NCI-H2196 (cell line): ENCODE measurements around the gene WNT9B.

Source experiments
- DNase-seq: peaks from one replicate; lab custom pipeline; 2025; ENCODE audit not compliant: unreplicated experiment; lab: John Stamatoyannopoulos, UW

Gene WNT9B

GRCh38 chr17:46879101-46879500, 27.7 kb downstream of the WNT9B start:
- DNase-seq, result no peak

DNA sequence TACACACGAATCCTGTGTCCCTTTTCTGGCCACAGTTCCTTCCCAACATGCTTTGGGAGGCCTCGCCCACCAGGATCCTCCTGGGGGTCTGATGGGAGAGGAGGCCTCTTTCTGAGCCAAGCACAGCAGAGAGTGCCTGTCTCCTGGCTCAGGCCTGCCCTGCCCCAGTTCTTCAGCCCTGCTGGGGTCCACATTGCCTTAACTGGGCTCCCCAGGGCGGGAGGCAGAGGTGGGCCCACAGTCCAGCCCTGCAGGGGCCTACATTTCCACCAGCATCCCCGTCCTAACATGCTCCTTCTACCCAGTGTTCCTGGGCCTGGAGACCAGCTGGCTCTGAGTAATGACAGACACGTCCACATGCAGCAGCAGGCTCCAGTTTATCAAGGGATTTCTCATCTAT, 29.6 kb downstream of the WNT9B start:
- no peak for DNase-seq

GRCh38 chr17:46882666-46883065, 31.3 kb downstream of the WNT9B start:
- DNase-seq, result no peak

DNA sequence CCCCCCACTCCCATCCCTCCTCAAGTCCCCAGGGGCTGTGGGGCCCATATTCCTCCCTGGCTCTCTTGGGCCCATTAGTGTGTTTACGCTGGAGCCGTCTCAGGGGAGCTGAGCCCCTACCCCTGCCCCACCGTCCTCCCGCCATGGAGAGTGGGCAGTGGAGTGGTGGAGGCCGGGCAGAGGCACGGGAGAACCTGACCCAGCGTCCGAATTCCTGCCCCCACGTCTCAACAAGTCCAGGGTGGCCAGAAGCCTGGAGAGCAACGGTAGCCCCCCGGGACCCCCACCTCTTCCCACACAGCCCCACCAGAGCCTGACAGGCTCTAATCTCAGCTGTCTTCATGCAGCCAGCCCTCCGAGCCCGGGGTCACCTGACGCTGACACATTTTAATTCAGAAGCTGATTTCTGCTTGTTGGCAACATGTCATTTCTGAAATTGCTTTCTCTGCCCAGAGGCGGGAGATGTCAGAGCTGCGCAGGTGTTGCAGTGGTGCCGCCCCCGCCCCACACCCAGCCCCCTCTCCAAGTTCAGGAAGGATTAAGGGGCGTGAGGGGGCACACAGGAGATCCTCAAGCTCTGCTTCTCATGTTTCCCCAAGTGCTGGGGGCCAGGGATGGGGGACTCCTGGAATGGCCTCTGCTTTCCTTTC, 32.6 kb downstream of the WNT9B start:
- no peak for DNase-seq

DNA sequence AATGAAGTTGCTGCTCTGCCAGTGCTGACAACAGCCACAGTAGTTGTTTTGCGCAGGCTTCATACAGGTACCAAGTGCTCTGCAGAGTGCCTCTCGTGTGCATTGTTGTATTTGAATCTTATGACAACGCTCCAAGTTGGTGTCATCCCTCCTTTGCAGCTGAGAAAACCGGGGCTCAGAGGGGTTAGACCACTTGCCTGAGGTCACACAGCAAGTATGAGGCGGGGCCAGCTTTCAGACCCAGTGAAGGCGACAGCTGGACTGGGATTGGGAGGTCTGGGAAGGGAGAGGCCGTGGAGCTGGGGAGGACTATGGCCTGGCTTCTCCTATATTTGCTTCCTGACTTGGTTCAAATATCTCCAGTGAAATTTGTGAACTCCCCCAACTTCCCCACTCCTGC, 33.2 kb downstream of the WNT9B start:
- no peak for DNase-seq

- DNase-seq, result no peak
Measured at GRCh38 chr17:46885415-46886309, 34.3 kb downstream of the WNT9B start.

- DNase-seq, result no peak
Measured at GRCh38 chr17:46886310-46886663, 34.9 kb downstream of the WNT9B start.

- DNase-seq, result no peak
Measured at GRCh38 chr17:46887717-46888116, 36.3 kb downstream of the WNT9B start.

DNA sequence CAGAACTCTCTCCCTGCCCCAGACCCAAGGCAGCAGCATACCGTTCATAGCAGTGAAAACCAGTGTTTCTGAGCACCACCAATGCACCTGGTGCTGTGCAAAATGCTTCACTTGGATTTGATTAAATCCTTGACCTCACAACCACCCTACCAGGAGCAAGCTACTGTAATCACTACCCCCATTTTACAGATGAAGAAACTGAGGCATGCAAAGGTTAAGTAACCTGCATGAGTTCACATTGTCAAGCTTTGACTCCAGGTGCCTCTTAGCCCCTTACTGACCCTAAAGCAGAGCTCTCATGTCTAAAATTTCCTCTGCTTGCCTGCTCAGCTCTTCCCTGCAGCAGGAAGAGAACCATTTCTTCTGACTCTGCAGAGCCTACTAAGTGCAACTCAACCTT, 37.3 kb downstream of the WNT9B start:
- DNase-seq, result no peak

GRCh38 chr17:46889519-46889918, 38.1 kb downstream of the WNT9B start:
- DNase-seq, result no peak

DNA sequence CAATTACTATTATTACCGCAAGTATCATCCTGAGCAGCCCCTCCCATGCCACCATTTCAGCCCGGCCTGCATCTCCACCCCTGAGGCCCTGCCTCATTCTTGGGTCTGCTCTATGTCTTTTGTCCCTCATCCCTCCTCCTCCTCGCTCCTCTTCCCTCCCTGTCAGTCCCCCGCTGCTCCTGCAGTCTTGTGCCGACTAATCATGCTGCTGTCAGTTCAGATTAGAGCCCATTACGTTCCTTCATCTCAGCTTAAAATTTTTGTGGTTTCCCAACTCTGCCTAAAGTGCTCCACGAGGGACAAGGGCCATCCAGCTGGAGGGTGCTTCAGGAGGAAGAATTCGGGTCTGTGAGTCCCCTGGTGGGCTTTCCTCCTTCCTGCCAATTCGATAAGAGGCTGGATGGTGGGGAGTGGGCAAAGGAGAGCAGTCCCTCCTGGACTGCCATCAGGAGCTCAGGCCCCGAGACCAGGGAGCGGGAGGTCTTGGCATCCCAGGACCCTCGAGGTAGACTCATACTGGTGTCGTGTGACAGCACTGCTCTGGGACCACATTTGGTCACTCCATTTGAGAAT, 38.7 kb downstream of the WNT9B start:
- no peak for DNase-seq

- DNase-seq, result no peak
Measured at GRCh38 chr17:46890638-46891037, 39.3 kb downstream of the WNT9B start.

GRCh38 chr17:46892192-46892703, 40.9 kb downstream of the WNT9B start:
- DNase-seq, result no peak

GRCh38 chr17:46894024-46894423, 42.6 kb downstream of the WNT9B start:
- no peak for DNase-seq

DNA sequence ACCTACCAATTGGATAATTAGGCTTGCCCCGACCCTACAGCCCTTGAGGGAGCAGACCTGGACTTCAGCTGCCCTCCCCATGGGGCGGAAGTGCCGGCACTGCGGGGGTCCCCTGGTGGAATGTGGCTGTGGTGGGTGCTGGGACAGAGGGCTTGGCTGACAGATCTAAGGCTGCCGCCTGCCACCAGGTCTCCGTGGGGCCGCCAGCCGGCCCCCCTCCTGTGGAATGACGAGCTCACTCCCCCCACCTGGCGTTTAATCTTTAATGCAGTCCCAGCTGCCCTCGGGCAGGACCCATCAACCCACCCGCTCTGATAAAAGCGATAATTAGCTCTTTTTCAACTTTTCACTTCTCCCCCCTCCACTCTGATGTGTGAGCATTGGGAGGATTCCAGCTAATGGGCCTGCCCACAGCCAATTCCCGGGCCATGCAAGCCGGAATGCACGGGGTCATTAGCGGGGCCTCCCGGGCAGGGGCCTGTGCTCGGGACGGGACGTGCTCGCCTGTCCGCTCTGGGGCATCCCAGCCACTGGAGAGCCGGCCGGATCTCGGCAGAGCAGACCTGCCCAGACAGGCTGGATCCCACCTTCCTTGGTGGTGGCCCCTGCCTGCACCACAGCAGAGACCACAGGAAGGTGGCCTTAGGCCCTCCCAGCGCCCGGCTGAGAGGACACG, 43.2 kb downstream of the WNT9B start:
- DNase-seq, result no peak

DNA sequence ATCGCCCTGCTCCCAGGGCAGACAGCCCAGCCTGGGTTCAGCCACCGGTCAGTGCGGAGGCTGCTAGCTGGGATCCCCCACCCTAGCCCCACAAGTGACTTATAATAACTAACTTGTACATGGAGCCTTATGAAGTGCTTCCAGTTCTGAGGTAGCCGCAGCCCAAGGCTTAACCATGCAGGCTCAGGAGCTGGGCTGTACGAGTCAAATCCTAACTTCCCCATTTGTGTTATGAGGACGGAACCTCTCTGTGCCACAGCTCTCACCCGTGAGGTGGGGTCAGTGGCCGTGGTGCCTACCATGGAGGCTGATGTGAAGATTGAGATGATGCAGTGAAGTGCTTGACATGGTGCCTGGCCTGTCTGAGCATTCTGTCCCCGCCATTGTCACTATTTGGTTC, 43.8 kb downstream of the WNT9B start:
- DNase-seq, result no peak

DNA sequence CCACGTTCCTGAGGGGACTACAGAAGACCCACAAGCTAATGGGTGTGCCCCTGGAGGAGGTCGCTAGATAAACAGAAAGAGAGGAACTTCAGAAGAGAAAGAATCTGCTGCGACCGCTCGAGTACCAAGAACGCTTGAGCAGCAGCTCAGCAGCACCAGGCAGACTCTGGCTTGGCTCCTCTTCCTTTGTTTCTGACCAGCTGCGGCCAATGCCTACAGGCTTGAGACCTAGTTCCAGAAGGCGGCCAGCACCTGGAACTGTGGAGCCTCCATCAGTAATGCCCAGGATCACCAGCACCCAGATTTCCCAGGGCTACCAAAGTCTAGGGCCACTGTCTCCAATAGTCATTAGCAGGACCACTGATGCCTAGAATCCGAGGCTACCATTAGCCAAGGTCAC, 45.6 kb downstream of the WNT9B start:
- DNase-seq, result no peak

GRCh38 chr17:46898364-46898763, 47.0 kb downstream of the WNT9B start:
- DNase-seq, result no peak

- no peak for DNase-seq
Measured at GRCh38 chr17:46898860-46899259, 47.5 kb downstream of the WNT9B start.

DNA sequence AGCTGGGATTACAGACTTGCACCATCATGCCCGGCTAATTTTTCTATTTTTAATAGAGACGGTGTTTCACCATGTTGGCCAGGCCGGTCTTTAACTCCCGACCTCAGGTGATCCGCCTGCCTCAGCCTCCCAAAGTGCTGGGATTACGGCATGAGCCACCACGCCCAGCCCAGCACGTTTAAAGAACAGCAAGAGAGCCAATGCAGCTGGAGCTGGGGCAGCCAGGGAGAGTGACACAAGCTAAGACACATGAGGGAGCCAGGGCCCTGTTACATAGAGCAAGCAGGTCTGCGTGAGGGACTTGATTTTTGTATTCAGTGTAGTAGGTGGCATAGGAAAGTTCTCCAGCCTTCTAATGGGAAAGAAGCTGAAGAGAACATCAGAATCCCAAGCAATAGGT, 49.9 kb downstream of the WNT9B start:
- no peak for DNase-seq
